ENCODE results near the gene VTI1A.

Gene VTI1A

GRCh38 chr10:112811741-112812551 lies 364.9 kb downstream of the VTI1A start:
- no peak for DNase-seq (ENCODE audit: low read depth)

- no peak for DNase-seq (ENCODE audit: low read depth)
Observed at GRCh38 chr10:112812586-112812985, 365.6 kb downstream of the VTI1A start.

GRCh38 chr10:112813866-112814591 lies 367.0 kb downstream of the VTI1A start:
- no peak for DNase-seq (ENCODE audit: low read depth)

GRCh38 chr10:112815269-112816032 lies 368.4 kb downstream of the VTI1A start:
- DNase-seq (ENCODE audit: low read depth) = no peak

GRCh38 chr10:112816033-112816430 lies 369.0 kb downstream of the VTI1A start:
- no peak for DNase-seq (ENCODE audit: low read depth)

- no peak for DNase-seq (ENCODE audit: low read depth)
Observed at GRCh38 chr10:112816891-112817290, 369.9 kb downstream of the VTI1A start.

GRCh38 chr10:112817981-112818777 lies 371.2 kb downstream of the VTI1A start:
- no peak for DNase-seq (ENCODE audit: low read depth)

- no peak for DNase-seq (ENCODE audit: low read depth)
Observed at GRCh38 chr10:112819231-112819630, 372.2 kb downstream of the VTI1A start.

- DNase-seq (ENCODE audit: low read depth) = no peak
Observed at GRCh38 chr10:112820320-112820719, 373.3 kb downstream of the VTI1A start.

- no peak for DNase-seq (ENCODE audit: low read depth)
Observed at GRCh38 chr10:112821038-112821437, 374.0 kb downstream of the VTI1A start.

- DNase-seq (ENCODE audit: low read depth) = no peak
Observed at GRCh38 chr10:112821663-112822062, 374.6 kb downstream of the VTI1A start.

- DNase-seq (ENCODE audit: low read depth) = no peak
Observed at GRCh38 chr10:112823007-112823406, 376.0 kb downstream of the VTI1A start.

- DNase-seq (ENCODE audit: low read depth) = no peak
Observed at GRCh38 chr10:112823604-112824003, 376.6 kb downstream of the VTI1A start.

- no peak for DNase-seq (ENCODE audit: low read depth)
Observed at GRCh38 chr10:112826018-112826697, 379.1 kb downstream of the VTI1A start.

- no peak for DNase-seq (ENCODE audit: low read depth)
Observed at GRCh38 chr10:112827086-112827485, 380.1 kb downstream of the VTI1A start.

- no peak for DNase-seq (ENCODE audit: low read depth)
Observed at GRCh38 chr10:112827951-112828350, 380.9 kb downstream of the VTI1A start.

GRCh38 chr10:112831859-112832258 lies 384.8 kb downstream of the VTI1A start:
- no peak for DNase-seq (ENCODE audit: low read depth)

GRCh38 chr10:112832361-112832878 lies 385.4 kb downstream of the VTI1A start:
- no peak for DNase-seq (ENCODE audit: low read depth)

- no peak for DNase-seq (ENCODE audit: low read depth)
Observed at GRCh38 chr10:112832959-112833358, 385.9 kb downstream of the VTI1A start.

GRCh38 chr10:112834751-112835181 lies 387.8 kb downstream of the VTI1A start:
- DNase-seq (ENCODE audit: low read depth) = no peak

GRCh38 chr10:112835217-112835715 lies 388.3 kb downstream of the VTI1A start:
- DNase-seq (ENCODE audit: low read depth) = no peak
